PC-3 (cell line): ENCODE data around the gene SMG6. TPM values are rescaled to one million over a fixed set of nuclear protein-coding genes. Genes with fewer than 3 reads are reported as not detected.

Source experiments
- ATAC-seq: fragments of 200-7000 bp; cut with Tn5 transposase; 2 replicates; pipeline ENCODE4 v1.9.1; 2020; ENCODE audit warnings: mild to moderate bottlenecking, moderate library complexity
- BruUV-seq: library from RNA; stranded (reverse); fragments of 400-500 nt; replicated peaks from 2 replicates; lab custom pipeline; 2021; lab: Mats Ljungman, UMichigan
- CTCF ChIA-PET: fragments of 300-600 bp; sonication (Branson Sonifier 250); formaldehyde crosslinking; loops from one replicate; lab custom pipeline; 2022; ENCODE audit warnings: antibody characterized with exemption; lab: Charles Lee
- POLR2A ChIA-PET: fragments of 300-600 bp; sonication (Branson Sonifier 250); formaldehyde crosslinking; loops from one replicate; lab custom pipeline; 2022; ENCODE audit warnings: antibody characterized with exemption; ENCODE audit not compliant: unreplicated experiment; lab: Charles Lee
- DNase-seq: peaks from one replicate; pipeline ENCODE4 v3.0.0-alpha.2; 2015
- H2AFZ ChIP-seq: fragments of 300-600 bp; sonication (generic); 2 replicates; pipeline ENCODE4 v1.6.0; 2016; ENCODE audit warnings: antibody characterized with exemption, low read length
- H3F3A ChIP-seq: fragments of 300-600 bp; sonication (generic); one replicate; pipeline ENCODE4 v1.6.0; 2017; ENCODE audit warnings: antibody characterized with exemption, low read length, control low read depth, mild to moderate bottlenecking; ENCODE audit not compliant: unreplicated experiment
- H3K27ac ChIP-seq: fragments of 300-600 bp; sonication (generic); 2 replicates; pipeline ENCODE4 v1.5.1; 2016; ENCODE audit warnings: mild to moderate bottlenecking, low read length
- H3K27me3 ChIP-seq: fragments of 300-600 bp; sonication (generic); 2 replicates; pipeline ENCODE4 v1.6.1; 2016; ENCODE audit warnings: low read length, mixed read lengths
- H3K36me3 ChIP-seq: fragments of 300-600 bp; sonication (generic); 2 replicates; pipeline ENCODE4 v1.6.1; 2016; ENCODE audit warnings: low read depth, mixed run types, low read length, mixed read lengths
- H3K4me1 ChIP-seq: fragments of 300-600 bp; sonication (generic); 2 replicates; pipeline ENCODE4 v1.5.1; 2016; ENCODE audit warnings: low read length; ENCODE audit not compliant: insufficient read depth
- H3K4me2 ChIP-seq: fragments of 300-600 bp; sonication (generic); 2 replicates; pipeline ENCODE4 v1.6.0; 2016; ENCODE audit warnings: low read length
- H3K4me3 ChIP-seq: fragments of 300-600 bp; sonication (generic); 2 replicates; pipeline ENCODE4 v1.5.1; 2016; ENCODE audit warnings: mild to moderate bottlenecking, low read length, mixed read lengths
- H3K79me2 ChIP-seq: fragments of 300-600 bp; sonication (generic); 2 replicates; pipeline ENCODE4 v1.6.1; 2017; ENCODE audit warnings: low read length, mixed read lengths
- H3K9ac ChIP-seq: fragments of 300-600 bp; sonication (generic); 2 replicates; pipeline ENCODE4 v1.6.0; 2016; ENCODE audit warnings: mild to moderate bottlenecking, low read length
- H3K9me2 ChIP-seq: fragments of 300-600 bp; sonication (generic); replicated peaks from 2 replicates; pipeline ENCODE4 v1.6.1; 2016; ENCODE audit warnings: mixed run types, low read length, mixed read lengths
- H3K9me3 ChIP-seq: fragments of 300-600 bp; sonication (generic); 2 replicates; pipeline ENCODE4 v1.6.1; 2016; ENCODE audit warnings: low read length, mixed read lengths
- H4K20me1 ChIP-seq: fragments of 300-600 bp; sonication (generic); 2 replicates; pipeline ENCODE4 v1.6.1; 2016; ENCODE audit warnings: low read length, mixed read lengths
- CTCF ChIP-seq: fragments of 300-600 bp; sonication (generic); conservative IDR thresholded peaks from 2 replicates; pipeline ENCODE4 v1.5.1; 2017; ENCODE audit warnings: antibody characterized with exemption, low read depth, mild to moderate bottlenecking, low read length
- EZH2 ChIP-seq: fragments of 300-600 bp; sonication (generic); IDR thresholded peaks from one replicate; pipeline ENCODE4 v1.6.1; 2017; ENCODE audit warnings: antibody characterized with exemption, mild to moderate bottlenecking, low read length; ENCODE audit not compliant: unreplicated experiment
- EZH2phosphoT487 ChIP-seq: fragments of 300-600 bp; sonication (generic); IDR thresholded peaks from 2 replicates; pipeline ENCODE4 v1.6.1; 2018; ENCODE audit warnings: mild to moderate bottlenecking, antibody characterized with exemption, low read length, borderline replicate concordance
- intact Hi-C: fragments of 100-400 bp; cut with micrococcal nuclease; formaldehyde crosslinking; loops from 2 replicates; pipeline ENCODE4 v1.9.0; 2023
- total RNA-seq: library from RNA; depleted of rRNA; stranded (reverse); fragments of >200 nt; gene quantifications from 2 replicates; pipeline ENCODE4 v1.2.3, GENCODE V29; 2014

SMG6 gene
- total RNA-seq, 1 experiment from 2014 or later: 13.4 TPM

- H2AFZ ChIP-seq: no peak overlapping the region
- CTCF ChIA-PET: no interaction called here
- POLR2A ChIA-PET: interaction anchor here (0.7 kb wide), 1 partner anchor 50 kb away, joined by 5 read pairs; no protein-coding TSS in a partner anchor
Measured at GRCh38 chr17:2174468-2175293, 128.9 kb downstream of the SMG6 start.

GRCh38 chr17:2174014-2174413 lies 129.6 kb downstream of the SMG6 start:
- intact Hi-C loops: loop anchor here (10.0 kb wide), 1 partner anchor 89 kb away; no protein-coding TSS in a partner anchor
- Histone ChIP-seq H3K4me2 (no peak overlapping the region), H4K20me1 (no peaks in the 10 kb centered on the region), H3K9me2 (no peaks in the 10 kb centered on the region), H3K9ac (no peak overlapping the region), H2AFZ (no peak overlapping the region), H3K79me2 (no peaks in the 10 kb centered on the region), H3K36me3 (no peaks in the 10 kb centered on the region), H3K4me1 (peaks cover 15% of the 10 kb centered on the region), H3F3A (no peaks in the 10 kb centered on the region), H3K27ac (no peak overlapping the region), H3K9me3 (no peaks in the 10 kb centered on the region), H3K27me3 (no peaks in the 10 kb centered on the region), H3K4me3 (no peak overlapping the region)
- TF ChIP-seq CTCF (no peak), EZH2phosphoT487 (no peak), EZH2 (no peak)
- ATAC-seq: no peak
- POLR2A ChIA-PET: interaction anchor here (0.7 kb wide), 1 partner anchor 50 kb away, joined by 5 read pairs; no protein-coding TSS in a partner anchor
- CTCF ChIA-PET: no interaction called here
- DNase-seq: no peak
- no TSS peak for BruUV-seq

More at GRCh38 chr17:2174468-2175293, 128.9 kb downstream of the SMG6 start:
- H3K9ac ChIP-seq: no peak overlapping the region
- no peak overlapping the region for H3K27ac ChIP-seq
- no peak for TF ChIP-seq EZH2phosphoT487
- no peak for TF ChIP-seq CTCF
- TF ChIP-seq EZH2: no peak
- H3K79me2 ChIP-seq: no peaks in the 10 kb centered on the region
- H3K4me3 ChIP-seq: no peak overlapping the region
- H3K4me2 ChIP-seq: no peak overlapping the region
- no peaks in the 10 kb centered on the region for H3K36me3 ChIP-seq
- H3K4me1 ChIP-seq: peaks cover 15% of the 10 kb centered on the region
- no TSS peak for BruUV-seq
- DNase-seq (no peak), ATAC-seq (no peak)
- H4K20me1 ChIP-seq: no peaks in the 10 kb centered on the region
- no peaks in the 10 kb centered on the region for H3F3A ChIP-seq
- no peaks in the 10 kb centered on the region for H3K9me3 ChIP-seq
- H3K27me3 ChIP-seq: no peaks in the 10 kb centered on the region
- H3K9me2 ChIP-seq: no peaks in the 10 kb centered on the region
- intact Hi-C loops: loop anchor here (10.0 kb wide), 1 partner anchor 90 kb away; no protein-coding TSS in a partner anchor
